SK-N-SH (cell line): Measurements from ENCODE around the gene LARP1B. TPM values are rescaled to one million over a fixed set of nuclear protein-coding genes. Genes with fewer than 3 reads are reported as not detected.

ENCODE experiments used
- CTCF ChIA-PET: fragments of 300-600, 350-600 bp; formaldehyde crosslinking; extraction: SDS; loops from one replicate; lab custom pipeline; 2021; lab: Yijun Ruan, JAX
- POLR2A ChIA-PET: fragments of 350-600 bp; sonication (Branson Sonifier 250); formaldehyde crosslinking; extraction: SDS; loops from one replicate; lab custom pipeline; 2020; ENCODE audit warnings: antibody characterized with exemption, inconsistent platforms; lab: Yijun Ruan, JAX
- DNase-seq: peaks from one replicate; pipeline ENCODE4 v3.0.0; 2012
- H2AFZ ChIP-seq: fragments of 200-600 bp; sonication (generic); 2 replicates; pipeline ENCODE4 v1.8.1; 2016; ENCODE audit warnings: antibody characterized with exemption, mild to moderate bottlenecking, low read depth
- H3F3A ChIP-seq: fragments of 200-600 bp; sonication (generic); replicated peaks from 2 replicates; pipeline ENCODE3; 2016; ENCODE audit warnings: antibody characterized with exemption, mild to moderate bottlenecking; ENCODE audit not compliant: insufficient read depth
- H3K27ac ChIP-seq, 2 experiments: fragments of 200-500 bp in 1 of 2; fragments of 200-600 bp in 1 of 2; sonication (Bioruptor generic) in 1 of 2; sonication (generic), shearing (Covaris generic) in 1 of 2; 2 replicates each; pipeline versions ENCODE4 v1.5.1 to v1.6.1; 2014 to 2016; ENCODE audit warnings: low read depth in 2 of 2, inconsistent platforms in 1 of 2, low read length in 1 of 2, mild to moderate bottlenecking in 1 of 2, mixed read lengths in 1 of 2
- H3K27me3 ChIP-seq: fragments of 200-600 bp; sonication (generic), shearing (Covaris generic); 2 replicates; pipeline ENCODE4 v1.6.1; 2016; ENCODE audit warnings: mixed run types; ENCODE audit not compliant: insufficient read depth
- H3K36me3 ChIP-seq, 2 experiments: fragments of 200-500 bp in 1 of 2; fragments of 200-600 bp in 1 of 2; sonication (Bioruptor generic) in 1 of 2; sonication (generic) in 1 of 2; replicated peaks in 1 of 2; 2 replicates each; pipeline versions ENCODE3 to v1.5.1; 2014 to 2016; ENCODE audit warnings: low read length in 1 of 2, mild to moderate bottlenecking in 1 of 2; ENCODE audit not compliant: insufficient read depth in 2 of 2, control insufficient read depth in 1 of 2
- H3K4me1 ChIP-seq, 2 experiments: fragments of 200-500 bp in 1 of 2; fragments of 200-600 bp in 1 of 2; sonication (Bioruptor generic) in 1 of 2; sonication (generic), shearing (Covaris generic) in 1 of 2; 2 replicates each; pipeline versions ENCODE4 v1.5.1 to v1.6.1; 2014 to 2016; ENCODE audit warnings: low read depth in 1 of 2, low read length in 1 of 2, mixed run types in 1 of 2; ENCODE audit not compliant: insufficient read depth in 2 of 2, control insufficient read depth in 1 of 2
- H3K4me2 ChIP-seq: fragments of 200-600 bp; sonication (generic), shearing (Covaris generic); 2 replicates; pipeline ENCODE4 v1.6.1; 2017; ENCODE audit warnings: mixed run types
- H3K4me3 ChIP-seq, 2 experiments: fragments of 200-500 bp in 1 of 2; fragments of 200-600 bp in 1 of 2; sonication (Bioruptor generic) in 1 of 2; sonication (generic), shearing (Covaris generic) in 1 of 2; 2 replicates each; pipeline versions ENCODE4 v1.5.1 to v1.8.1; 2014 to 2016; ENCODE audit warnings: low read depth in 2 of 2, inconsistent platforms in 1 of 2, low read length in 1 of 2, mild to moderate bottlenecking in 1 of 2, mixed read lengths in 1 of 2, moderate library complexity in 1 of 2
- H3K79me2 ChIP-seq: fragments of 200-600 bp; sonication (generic); 2 replicates; pipeline ENCODE4 v1.8.1; 2017; ENCODE audit warnings: mild to moderate bottlenecking; ENCODE audit not compliant: insufficient read depth
- H3K9ac ChIP-seq: fragments of 200-600 bp; sonication (generic); 2 replicates; pipeline ENCODE4 v1.6.1; 2017; ENCODE audit warnings: mixed run types
- H3K9me2 ChIP-seq: fragments of 200-600 bp; sonication (generic); 2 replicates; pipeline ENCODE4 v1.6.1; 2017; ENCODE audit warnings: mixed run types
- H3K9me3 ChIP-seq: fragments of 200-600 bp; sonication (generic); 2 replicates; pipeline ENCODE4 v1.6.1; 2017; ENCODE audit warnings: mixed run types, mild to moderate bottlenecking, moderate library complexity
- H4K20me1 ChIP-seq: fragments of 200-600 bp; sonication (generic); 2 replicates; pipeline ENCODE4 v1.6.1; 2017; ENCODE audit warnings: mild to moderate bottlenecking, mixed run types; ENCODE audit not compliant: insufficient read depth
- EZH2phosphoT487 ChIP-seq: fragments of 200-600 bp; sonication (generic); IDR thresholded peaks from 2 replicates; pipeline ENCODE4 v1.6.1; 2017; ENCODE audit warnings: low read depth, mixed run types, mild to moderate bottlenecking, antibody characterized with exemption, moderate library complexity, borderline replicate concordance
- NRF1 ChIP-seq: IDR thresholded peaks from 2 replicates; pipeline ENCODE4 v1.6.1; 2012; ENCODE audit warnings: low read depth, mild to moderate bottlenecking, low read length
- SMC3 ChIP-seq: IDR thresholded peaks from 2 replicates; pipeline ENCODE4 v1.6.1; 2012; ENCODE audit warnings: low read depth, low read length, improper control_type of control experiment
- TAF1 ChIP-seq: IDR thresholded peaks from 2 replicates; pipeline ENCODE4 v1.6.1; 2012; ENCODE audit warnings: low read depth, mild to moderate bottlenecking, low read length, moderate library complexity, borderline replicate concordance
- TCF12 ChIP-seq: IDR thresholded peaks from 2 replicates; pipeline ENCODE4 v1.4.0; 2012
- WGBS: methylation state at CpG from one replicate; pipeline ENCODE4 v1.1.6; 2017; ENCODE audit warnings: low lambda C conversion rate; 5-methylcytosine and 5-hydroxymethylcytosine counted together
- polyA plus RNA-seq, 3 experiments: library from polyadenylated mRNA; depleted of rRNA; stranded (reverse); fragments of >200 nt; gene quantifications; 2 replicates each; pipeline ENCODE4 v1.2.3, GENCODE V29; 2012
- TF ChIP-seq, protein P1 (sequence below): fragments of 200-600 bp; sonication (generic); IDR thresholded peaks from 2 replicates; pipeline ENCODE4 v1.6.1; 2017; ENCODE audit warnings: antibody characterized with exemption, mild to moderate bottlenecking, moderate library complexity
- TF ChIP-seq, protein P2 (sequence below): fragments of 150-350 bp; IDR thresholded peaks from 2 replicates; pipeline ENCODE4 v1.6.1; 2017; ENCODE audit warnings: antibody characterized with exemption, low read length, low read depth, borderline replicate concordance
- TF ChIP-seq, protein P3 (sequence below): IDR thresholded peaks from 2 replicates; pipeline ENCODE4 v1.6.1; 2012; ENCODE audit warnings: mild to moderate bottlenecking, low read depth, low read length, moderate library complexity
- TF ChIP-seq, protein P4 (sequence below): IDR thresholded peaks from 2 replicates; pipeline ENCODE4 v1.4.0; 2012; ENCODE audit warnings: low read depth, borderline replicate concordance

The LARP1B gene
- polyA plus RNA-seq, 1 of the 3 experiments (the other 2 are of a cell fraction): 4.8 TPM

DNA sequence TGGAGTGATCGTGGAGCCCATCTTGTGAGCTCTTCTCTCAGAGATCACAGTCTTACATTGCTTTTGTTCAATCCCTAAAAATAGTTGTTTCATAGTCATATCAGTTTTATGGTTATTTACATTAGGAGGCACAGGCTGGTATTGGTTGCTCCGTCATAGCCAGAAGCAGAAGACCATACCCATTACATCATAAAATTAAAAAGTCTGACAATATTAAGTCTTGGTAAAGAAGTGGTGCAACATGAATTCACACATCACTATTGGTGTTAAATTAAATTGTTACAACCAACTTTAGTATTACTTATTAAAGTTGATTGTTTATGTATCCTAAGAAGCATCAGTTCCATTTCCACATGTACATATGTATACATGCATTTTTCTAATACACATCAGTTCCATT is 84.6 kb downstream of the LARP1B start:
- Histone ChIP-seq H3F3A (peaks cover 8% of the 10 kb centered on the region), H3K27ac (no peak overlapping the region), H4K20me1 (no peaks in the 10 kb centered on the region), H3K27me3 (no peaks in the 10 kb centered on the region), H2AFZ (no peak overlapping the region), H3K9me2 (no peaks in the 10 kb centered on the region), H3K4me3 (no peak overlapping the region; a peak in 1 of 4 replicates), H3K9ac (no peak overlapping the region), H3K4me2 (no peak overlapping the region)
- 87% methylated on average over 2 of the region's 2 CpGs for WGBS
- CTCF ChIA-PET: no interaction called here
- POLR2A ChIA-PET: no interaction called here
- DNase-seq: no peak
- TF ChIP-seq TAF1: no peak
- TF ChIP-seq, protein P1, sequence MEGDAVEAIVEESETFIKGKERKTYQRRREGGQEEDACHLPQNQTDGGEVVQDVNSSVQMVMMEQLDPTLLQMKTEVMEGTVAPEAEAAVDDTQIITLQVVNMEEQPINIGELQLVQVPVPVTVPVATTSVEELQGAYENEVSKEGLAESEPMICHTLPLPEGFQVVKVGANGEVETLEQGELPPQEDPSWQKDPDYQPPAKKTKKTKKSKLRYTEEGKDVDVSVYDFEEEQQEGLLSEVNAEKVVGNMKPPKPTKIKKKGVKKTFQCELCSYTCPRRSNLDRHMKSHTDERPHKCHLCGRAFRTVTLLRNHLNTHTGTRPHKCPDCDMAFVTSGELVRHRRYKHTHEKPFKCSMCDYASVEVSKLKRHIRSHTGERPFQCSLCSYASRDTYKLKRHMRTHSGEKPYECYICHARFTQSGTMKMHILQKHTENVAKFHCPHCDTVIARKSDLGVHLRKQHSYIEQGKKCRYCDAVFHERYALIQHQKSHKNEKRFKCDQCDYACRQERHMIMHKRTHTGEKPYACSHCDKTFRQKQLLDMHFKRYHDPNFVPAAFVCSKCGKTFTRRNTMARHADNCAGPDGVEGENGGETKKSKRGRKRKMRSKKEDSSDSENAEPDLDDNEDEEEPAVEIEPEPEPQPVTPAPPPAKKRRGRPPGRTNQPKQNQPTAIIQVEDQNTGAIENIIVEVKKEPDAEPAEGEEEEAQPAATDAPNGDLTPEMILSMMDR: no peak
- TF ChIP-seq, protein P2, sequence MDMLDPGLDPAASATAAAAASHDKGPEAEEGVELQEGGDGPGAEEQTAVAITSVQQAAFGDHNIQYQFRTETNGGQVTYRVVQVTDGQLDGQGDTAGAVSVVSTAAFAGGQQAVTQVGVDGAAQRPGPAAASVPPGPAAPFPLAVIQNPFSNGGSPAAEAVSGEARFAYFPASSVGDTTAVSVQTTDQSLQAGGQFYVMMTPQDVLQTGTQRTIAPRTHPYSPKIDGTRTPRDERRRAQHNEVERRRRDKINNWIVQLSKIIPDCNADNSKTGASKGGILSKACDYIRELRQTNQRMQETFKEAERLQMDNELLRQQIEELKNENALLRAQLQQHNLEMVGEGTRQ: no peak
- no peak for TF ChIP-seq SMC3
- TF ChIP-seq EZH2phosphoT487: no peak
- TF ChIP-seq NRF1: no peak
- TF ChIP-seq, protein P3, sequence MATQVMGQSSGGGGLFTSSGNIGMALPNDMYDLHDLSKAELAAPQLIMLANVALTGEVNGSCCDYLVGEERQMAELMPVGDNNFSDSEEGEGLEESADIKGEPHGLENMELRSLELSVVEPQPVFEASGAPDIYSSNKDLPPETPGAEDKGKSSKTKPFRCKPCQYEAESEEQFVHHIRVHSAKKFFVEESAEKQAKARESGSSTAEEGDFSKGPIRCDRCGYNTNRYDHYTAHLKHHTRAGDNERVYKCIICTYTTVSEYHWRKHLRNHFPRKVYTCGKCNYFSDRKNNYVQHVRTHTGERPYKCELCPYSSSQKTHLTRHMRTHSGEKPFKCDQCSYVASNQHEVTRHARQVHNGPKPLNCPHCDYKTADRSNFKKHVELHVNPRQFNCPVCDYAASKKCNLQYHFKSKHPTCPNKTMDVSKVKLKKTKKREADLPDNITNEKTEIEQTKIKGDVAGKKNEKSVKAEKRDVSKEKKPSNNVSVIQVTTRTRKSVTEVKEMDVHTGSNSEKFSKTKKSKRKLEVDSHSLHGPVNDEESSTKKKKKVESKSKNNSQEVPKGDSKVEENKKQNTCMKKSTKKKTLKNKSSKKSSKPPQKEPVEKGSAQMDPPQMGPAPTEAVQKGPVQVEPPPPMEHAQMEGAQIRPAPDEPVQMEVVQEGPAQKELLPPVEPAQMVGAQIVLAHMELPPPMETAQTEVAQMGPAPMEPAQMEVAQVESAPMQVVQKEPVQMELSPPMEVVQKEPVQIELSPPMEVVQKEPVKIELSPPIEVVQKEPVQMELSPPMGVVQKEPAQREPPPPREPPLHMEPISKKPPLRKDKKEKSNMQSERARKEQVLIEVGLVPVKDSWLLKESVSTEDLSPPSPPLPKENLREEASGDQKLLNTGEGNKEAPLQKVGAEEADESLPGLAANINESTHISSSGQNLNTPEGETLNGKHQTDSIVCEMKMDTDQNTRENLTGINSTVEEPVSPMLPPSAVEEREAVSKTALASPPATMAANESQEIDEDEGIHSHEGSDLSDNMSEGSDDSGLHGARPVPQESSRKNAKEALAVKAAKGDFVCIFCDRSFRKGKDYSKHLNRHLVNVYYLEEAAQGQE: no peak
- TF ChIP-seq TCF12: no peak
- TF ChIP-seq, protein P4, sequence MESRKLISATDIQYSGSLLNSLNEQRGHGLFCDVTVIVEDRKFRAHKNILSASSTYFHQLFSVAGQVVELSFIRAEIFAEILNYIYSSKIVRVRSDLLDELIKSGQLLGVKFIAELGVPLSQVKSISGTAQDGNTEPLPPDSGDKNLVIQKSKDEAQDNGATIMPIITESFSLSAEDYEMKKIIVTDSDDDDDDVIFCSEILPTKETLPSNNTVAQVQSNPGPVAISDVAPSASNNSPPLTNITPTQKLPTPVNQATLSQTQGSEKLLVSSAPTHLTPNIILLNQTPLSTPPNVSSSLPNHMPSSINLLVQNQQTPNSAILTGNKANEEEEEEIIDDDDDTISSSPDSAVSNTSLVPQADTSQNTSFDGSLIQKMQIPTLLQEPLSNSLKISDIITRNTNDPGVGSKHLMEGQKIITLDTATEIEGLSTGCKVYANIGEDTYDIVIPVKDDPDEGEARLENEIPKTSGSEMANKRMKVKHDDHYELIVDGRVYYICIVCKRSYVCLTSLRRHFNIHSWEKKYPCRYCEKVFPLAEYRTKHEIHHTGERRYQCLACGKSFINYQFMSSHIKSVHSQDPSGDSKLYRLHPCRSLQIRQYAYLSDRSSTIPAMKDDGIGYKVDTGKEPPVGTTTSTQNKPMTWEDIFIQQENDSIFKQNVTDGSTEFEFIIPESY: no peak
- TF ChIP-seq, all 33 proteins: peak for 0
- peaks cover 7 to 17% of the 10 kb centered on the region in 2 experiments for H3K36me3 ChIP-seq
- H3K79me2 ChIP-seq: no peaks in the 10 kb centered on the region
- no peaks in the 10 kb centered on the region for H3K4me1 ChIP-seq
- H3K9me3 ChIP-seq: peaks cover 4% of the 10 kb centered on the region; the same call in 1 of the 2 replicates
